Measurements from ENCODE around the gene ZC2HC1C.
A peak's percentile ranks its signal among the peaks of the same experiment; 100 is the strongest.
"Not testable (repeated sequence)": the region's sequence is repeated elsewhere in the genome, so short reads cannot be mapped to it uniquely, and the experiment has no call there.

The ZC2HC1C gene

DNA sequence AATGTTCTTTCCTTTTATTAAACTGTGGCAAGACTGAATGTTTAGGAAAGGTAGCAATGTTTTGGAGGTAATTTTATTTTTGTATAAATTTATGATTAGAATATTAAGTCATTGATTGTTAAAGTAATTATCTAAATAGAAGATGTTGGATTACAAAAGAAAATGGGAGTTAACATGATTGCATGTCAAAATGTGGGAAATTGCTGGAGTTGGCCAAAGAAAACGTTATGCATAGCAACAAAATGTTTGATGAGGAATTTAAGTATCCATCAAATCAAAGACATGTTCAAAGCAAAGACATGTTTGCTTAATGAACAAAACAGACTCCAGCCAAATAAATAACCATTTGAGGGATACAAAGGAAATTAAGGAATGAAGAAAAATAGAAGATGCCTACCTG lies 15.0 kb upstream of the ZC2HC1C start:
- no peak for DNase-seq (ENCODE audit: low spot score)

DNA sequence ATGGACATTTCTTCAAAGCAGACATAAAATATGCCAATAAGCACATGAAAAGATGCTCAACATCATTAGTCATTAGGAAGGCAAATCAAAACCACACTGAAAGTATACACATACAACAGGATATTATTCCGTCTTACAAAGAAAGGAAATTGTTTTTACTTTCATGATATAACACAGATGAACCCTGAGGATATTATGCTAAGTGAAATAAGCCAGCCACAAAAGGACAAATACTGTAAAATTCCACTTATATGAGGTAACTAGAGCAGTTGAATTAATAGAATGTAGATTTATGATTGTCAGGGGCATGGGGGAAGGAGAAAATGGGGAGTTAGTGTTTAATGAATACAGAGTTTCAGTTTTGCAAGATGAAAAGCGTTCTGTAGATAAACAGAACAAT lies 9.8 kb upstream of the ZC2HC1C start:
- DNase-seq (ENCODE audit: low spot score): no peak

GRCh38 chr14:75060420-75060819 lies 9.0 kb upstream of the ZC2HC1C start:
- DNase-seq (ENCODE audit: low spot score): no peak

DNA sequence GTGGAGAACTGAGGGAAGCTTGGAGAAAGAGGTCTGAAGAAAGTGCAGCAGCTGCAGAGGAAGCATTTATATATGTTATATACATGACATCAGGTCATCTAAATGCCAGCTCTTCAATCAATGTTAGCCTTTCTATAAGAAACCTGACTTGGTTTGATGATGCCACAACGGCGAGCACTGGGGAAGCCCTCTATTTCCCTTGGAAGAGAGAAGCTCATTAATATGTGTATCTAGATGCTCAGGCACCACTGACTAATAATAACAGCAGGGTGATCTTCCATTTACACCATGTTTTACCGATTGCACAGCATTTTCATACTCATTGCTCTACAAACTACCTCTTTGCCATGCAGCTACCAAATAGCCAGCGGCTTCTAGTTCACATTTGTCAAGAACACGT lies 6.4 kb upstream of the ZC2HC1C start:
- no peak for DNase-seq (ENCODE audit: low spot score)

DNA sequence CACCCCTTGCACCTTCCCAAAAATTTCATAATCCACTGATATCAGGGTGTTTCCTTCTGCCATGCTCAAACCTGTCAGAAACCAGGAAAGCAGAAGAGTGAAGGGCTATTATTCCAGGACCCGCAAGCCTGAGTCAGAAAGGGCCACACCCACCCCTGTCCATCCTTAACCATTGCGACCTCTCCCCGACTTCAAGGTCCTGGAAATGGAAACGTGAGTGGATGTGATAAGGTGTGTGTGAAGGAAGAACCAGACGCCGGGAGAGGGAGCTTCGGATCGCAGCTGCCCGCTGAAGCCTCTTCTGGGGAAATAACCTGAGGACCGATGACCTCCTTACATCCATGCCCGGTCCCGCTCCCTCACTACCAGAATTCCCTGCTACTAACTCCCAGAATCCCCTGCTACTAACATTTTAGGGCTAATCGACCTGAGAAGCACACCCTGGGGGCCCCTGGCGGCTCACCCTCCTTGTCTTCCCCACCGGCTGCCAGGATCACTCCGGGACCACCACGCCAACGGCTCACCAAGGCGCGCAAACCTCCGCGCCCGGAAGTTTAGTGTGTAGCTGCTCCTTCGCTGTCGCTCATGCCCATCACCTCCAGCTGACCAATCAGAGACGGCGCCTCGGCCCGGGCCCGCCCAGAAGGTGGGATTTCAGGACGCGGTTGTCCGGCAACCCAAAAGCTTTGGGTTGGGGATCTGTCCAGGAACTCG lies 5.8 kb upstream of the ZC2HC1C start, which contains the start of gene ACYP1:
ACYP1 (minus strand) TSS at position 534 of the 714 bp plus-strand sequence; CDS start at position 63, 471 bp downstream.
- DNase-seq (ENCODE audit: low spot score): peak; percentile 87

GRCh38 chr14:75064205-75064567 lies 5.3 kb upstream of the ZC2HC1C start:
- no peak for DNase-seq (ENCODE audit: low spot score)

DNA sequence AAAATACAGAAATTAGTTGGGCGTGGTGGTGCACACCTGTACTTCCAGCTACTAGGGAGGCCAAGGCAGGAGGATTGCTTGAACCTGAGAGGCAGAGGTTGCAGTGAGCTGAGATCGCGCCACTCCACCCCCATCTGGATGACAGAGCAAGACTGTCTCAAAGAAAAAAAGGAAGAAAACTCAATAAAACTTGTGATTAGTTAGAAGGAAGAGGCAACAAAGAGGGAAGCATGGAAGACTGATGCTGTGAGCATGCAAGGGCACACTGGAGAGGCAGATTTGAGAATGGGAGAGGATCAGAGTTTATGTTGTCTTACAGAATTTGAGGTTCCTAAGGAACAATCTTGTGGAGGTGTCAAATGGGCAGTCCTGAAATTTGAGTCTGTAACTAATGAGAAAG lies 2.8 kb upstream of the ZC2HC1C start:
- DNase-seq (ENCODE audit: low spot score): no peak

- no peak for DNase-seq (ENCODE audit: low spot score)
These were observed 2.2 kb upstream of the ZC2HC1C start for GRCh38 chr14:75067212-75067611.

DNA sequence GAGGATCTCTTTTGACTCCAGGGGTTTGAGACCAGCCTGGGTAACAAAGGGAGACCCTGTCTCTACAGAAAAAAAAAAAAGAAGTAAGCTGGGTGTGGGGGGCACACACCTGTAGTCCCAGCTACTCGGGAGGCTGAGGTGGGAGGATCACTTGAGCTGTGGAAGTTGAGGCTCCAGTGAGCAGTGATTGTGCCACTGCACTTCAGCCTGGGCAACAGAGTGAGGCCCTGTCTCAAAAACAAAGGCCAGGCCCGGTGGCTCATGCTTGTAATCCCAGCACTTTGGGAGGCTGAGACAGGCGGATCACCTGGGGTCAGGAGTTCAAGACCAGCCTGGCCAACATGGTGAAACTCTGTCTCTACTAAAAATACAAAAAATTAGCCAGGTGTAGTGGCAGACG lies 1.7 kb upstream of the ZC2HC1C start:
- DNase-seq (ENCODE audit: low spot score): not testable (repeated sequence)

- DNase-seq (ENCODE audit: low spot score): no peak
These were observed 934 bp upstream of the ZC2HC1C start for GRCh38 chr14:75068294-75069120.

DNA sequence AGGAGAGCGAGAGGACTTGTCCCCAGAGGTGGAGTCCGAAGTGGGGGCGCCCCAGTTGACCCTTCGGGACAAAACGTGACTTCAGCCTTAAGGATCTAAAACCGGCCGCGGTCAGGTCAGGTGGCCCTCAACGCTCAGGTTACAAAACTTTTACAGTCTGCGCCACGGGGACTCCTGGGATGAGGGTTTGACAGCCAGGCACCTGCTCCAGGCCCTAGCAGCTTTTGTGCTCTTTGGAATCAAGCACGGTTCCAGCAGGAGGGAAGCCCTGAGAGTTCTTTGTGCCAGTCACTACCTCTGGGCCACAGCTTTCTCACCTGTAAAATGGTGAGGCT lies 337 bp downstream of the ZC2HC1C start:
- DNase-seq (ENCODE audit: low spot score): no peak

GRCh38 chr14:75070383-75070782 lies 942 bp downstream of the ZC2HC1C start:
- DNase-seq (ENCODE audit: low spot score): no peak

- DNase-seq (ENCODE audit: low spot score): no peak
These were observed 8.4 kb downstream of the ZC2HC1C start for GRCh38 chr14:75077794-75078193.

DNA sequence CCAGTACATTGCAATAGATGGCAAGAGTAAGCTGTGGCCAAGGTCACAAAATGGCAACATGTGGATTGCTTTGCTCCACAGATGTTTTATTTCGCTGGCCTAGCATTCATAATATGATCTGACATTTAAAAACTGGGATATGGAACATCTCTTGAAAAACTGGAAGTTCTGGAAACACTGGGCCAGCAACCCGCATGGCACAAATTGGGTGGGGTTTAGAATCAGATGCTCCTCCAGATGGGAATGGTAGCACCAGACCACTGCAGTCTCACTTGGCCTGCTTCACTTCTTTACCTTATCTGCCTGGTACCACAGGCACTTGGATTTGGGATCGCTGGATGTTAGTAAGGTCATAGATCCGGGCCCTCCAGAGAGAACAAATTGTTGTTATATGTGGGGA lies 10.1 kb downstream of the ZC2HC1C start:
- no peak for DNase-seq (ENCODE audit: low spot score)

DNA sequence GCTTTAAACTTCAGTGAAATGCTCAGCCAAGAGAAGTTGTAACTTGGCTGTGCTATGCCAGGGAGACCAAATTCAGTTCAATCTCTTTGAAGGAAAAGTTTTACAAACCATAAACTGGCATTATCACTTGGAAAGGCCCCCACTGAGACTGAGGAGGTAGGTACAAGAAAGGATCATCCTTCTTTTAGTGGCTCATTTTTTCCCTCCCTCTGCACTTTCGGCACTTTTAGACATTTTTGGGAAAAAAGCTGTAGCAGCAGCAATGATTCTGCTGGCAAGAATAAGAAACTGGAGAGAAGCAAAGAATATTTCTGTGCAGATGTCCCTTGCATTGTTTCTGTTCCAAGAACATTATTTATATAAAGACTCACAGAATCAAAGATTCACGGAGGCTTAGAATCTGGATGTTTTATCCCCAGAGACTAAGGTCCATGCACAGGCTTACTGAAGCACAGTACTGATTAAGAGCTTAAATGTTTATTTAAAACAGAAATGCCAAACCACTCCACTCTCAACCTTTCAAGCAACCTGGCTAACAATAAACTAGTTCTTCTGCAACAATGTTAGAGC lies 12.3 kb downstream of the ZC2HC1C start:
- no peak for DNase-seq (ENCODE audit: low spot score)

DNA sequence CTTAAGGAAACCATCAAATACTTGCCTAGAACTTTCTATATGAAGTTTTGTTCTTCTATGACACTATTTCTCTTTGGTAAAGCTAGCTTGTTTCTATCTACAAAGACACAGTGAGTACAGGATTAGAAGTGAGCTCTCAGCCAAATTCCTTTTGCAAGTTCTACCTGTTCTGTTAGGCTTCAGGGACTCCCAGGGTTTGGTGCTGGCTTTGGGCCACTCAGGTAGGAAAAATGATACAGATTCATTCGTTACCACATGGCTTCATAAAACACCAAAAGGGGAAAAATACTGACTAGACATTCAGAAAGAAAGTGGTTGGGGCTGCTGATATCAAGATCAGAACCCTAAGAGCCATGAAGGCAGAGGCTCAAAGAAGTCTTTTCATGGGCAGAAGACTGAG lies 13.8 kb downstream of the ZC2HC1C start:
- DNase-seq (ENCODE audit: low spot score): no peak

DNA sequence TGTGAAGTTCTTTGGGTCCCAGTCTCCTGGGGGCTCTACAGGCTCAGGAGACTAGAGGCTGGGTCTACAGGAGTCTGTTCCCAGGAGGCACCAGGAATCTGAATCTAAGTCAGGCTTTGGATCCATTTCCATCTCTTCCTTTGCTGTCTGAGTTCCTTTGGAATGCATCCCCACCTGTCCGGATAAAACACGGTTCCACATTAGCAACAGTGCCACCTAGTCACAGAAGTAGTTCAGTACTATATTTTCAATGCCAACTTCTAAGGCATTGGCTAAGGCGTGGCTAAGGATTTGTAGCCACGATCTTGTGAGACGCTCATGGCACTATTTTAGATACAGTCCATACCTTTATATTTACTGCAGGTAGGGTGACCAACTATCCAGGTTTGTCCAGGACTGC lies 15.1 kb downstream of the ZC2HC1C start:
- no peak for DNase-seq (ENCODE audit: low spot score)

- DNase-seq (ENCODE audit: low spot score): no peak
These were observed 18.7 kb downstream of the ZC2HC1C start for GRCh38 chr14:75088153-75088552.

GRCh38 chr14:75088566-75089373 lies 19.3 kb downstream of the ZC2HC1C start:
- peak; percentile 57 for DNase-seq (ENCODE audit: low spot score)

- no peak for DNase-seq (ENCODE audit: low spot score)
These were observed 20.9 kb downstream of the ZC2HC1C start for GRCh38 chr14:75090353-75090752.

GRCh38 chr14:75091251-75091650 lies 21.8 kb downstream of the ZC2HC1C start:
- DNase-seq (ENCODE audit: low spot score): no peak

GRCh38 chr14:75092698-75093097 lies 23.3 kb downstream of the ZC2HC1C start:
- no peak for DNase-seq (ENCODE audit: low spot score)
